GM11168 (cell line): ENCODE results near the gene AHSA1.

ENCODE experiments used
- in situ Hi-C: fragments of 300-500 bp; cut with MboI; formaldehyde crosslinking; loops from one replicate; pipeline ENCODE4 v1.12.0; 2022; ENCODE audit warnings: low sequenced_read_pairs; ENCODE audit not compliant: unreplicated experiment

The AHSA1 gene

GRCh38 chr14:77505031-77505430, 47.1 kb downstream of the AHSA1 start:
- in situ Hi-C loops: no loop called here

GRCh38 chr14:77507762-77508161, 49.9 kb downstream of the AHSA1 start:
- in situ Hi-C loops: no loop called here

- in situ Hi-C loops: no loop called here
Measured at GRCh38 chr14:77508249-77508648, 50.4 kb downstream of the AHSA1 start.

- in situ Hi-C loops: no loop called here
Measured at GRCh38 chr14:77508876-77509275, 51.0 kb downstream of the AHSA1 start.

GRCh38 chr14:77509366-77509765, 51.5 kb downstream of the AHSA1 start:
- in situ Hi-C loops: no loop called here

- in situ Hi-C loops: no loop called here
Measured at GRCh38 chr14:77511486-77512162, 53.7 kb downstream of the AHSA1 start.

GRCh38 chr14:77516126-77516525, 58.2 kb downstream of the AHSA1 start:
- in situ Hi-C loops: no loop called here
